GM21825 (cell line): Measurements from ENCODE around the gene LPIN3.
"Not testable (repeated sequence)": the region's sequence is repeated elsewhere in the genome, so short reads cannot be mapped to it uniquely, and the experiment has no call there.

ENCODE experiments used
- ATAC-seq: cut with Tn5 transposase; IDR thresholded peaks from one replicate; pipeline ENCODE4 v1.9.1; 2021; ENCODE audit warnings: mild to moderate bottlenecking, moderate library complexity; ENCODE audit not compliant: unreplicated experiment

The LPIN3 gene, protein sequence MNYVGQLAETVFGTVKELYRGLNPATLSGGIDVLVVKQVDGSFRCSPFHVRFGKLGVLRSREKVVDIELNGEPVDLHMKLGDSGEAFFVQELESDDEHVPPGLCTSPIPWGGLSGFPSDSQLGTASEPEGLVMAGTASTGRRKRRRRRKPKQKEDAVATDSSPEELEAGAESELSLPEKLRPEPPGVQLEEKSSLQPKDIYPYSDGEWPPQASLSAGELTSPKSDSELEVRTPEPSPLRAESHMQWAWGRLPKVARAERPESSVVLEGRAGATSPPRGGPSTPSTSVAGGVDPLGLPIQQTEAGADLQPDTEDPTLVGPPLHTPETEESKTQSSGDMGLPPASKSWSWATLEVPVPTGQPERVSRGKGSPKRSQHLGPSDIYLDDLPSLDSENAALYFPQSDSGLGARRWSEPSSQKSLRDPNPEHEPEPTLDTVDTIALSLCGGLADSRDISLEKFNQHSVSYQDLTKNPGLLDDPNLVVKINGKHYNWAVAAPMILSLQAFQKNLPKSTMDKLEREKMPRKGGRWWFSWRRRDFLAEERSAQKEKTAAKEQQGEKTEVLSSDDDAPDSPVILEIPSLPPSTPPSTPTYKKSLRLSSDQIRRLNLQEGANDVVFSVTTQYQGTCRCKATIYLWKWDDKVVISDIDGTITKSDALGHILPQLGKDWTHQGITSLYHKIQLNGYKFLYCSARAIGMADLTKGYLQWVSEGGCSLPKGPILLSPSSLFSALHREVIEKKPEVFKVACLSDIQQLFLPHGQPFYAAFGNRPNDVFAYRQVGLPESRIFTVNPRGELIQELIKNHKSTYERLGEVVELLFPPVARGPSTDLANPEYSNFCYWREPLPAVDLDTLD

GRCh38 chr20:41340327-41341055 lies at the start of gene LPIN3:
TSS of gene LPIN3 (plus strand) at chr20:41340821. CDS start at chr20:41345804, 4,983 bp downstream.
- ATAC-seq = peak; percentile 12

- ATAC-seq = no peak
Measured at GRCh38 chr20:41293269-41294037, 47.2 kb upstream of the LPIN3 start.

DNA sequence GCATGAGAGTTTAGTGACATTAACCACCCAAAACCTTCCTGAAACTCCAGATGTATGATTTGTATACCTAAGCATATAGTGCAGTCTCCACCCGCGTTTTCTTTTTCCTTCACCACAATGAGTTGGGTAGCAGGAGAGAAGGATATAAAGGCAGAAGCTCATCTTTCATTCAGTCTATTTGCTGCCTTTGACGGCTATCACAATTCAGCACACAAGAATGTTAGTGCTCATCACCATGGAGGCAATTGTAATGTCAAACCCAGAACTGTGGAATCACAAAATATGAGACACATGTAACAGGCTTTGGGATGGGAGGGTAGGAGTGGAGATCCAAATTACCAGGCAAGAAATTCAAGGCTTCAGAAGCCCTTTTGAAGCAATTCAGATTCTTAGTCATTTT lies 40.7 kb upstream of the LPIN3 start:
- no peak for ATAC-seq

DNA sequence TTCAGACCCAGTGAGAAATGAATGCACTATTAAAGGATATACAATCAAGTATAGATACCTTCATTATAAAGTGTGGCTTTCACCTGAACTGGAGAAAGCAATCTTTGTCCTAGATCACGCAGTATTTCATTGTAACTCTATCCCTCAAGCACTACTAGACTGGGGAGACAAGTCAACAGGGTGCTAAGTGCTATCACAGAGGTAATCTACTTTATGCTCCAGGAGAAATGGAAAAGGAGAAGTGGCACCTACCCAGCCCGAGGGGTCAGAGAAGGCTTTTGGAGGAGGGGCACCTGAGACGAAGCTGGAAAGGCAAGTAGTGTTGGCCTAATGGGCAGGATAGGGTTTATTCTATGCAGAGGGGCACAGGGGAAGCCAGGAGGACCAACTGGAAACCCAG lies 40.2 kb upstream of the LPIN3 start:
- ATAC-seq = no peak

GRCh38 chr20:41300886-41301285 lies 39.7 kb upstream of the LPIN3 start:
- no peak for ATAC-seq

DNA sequence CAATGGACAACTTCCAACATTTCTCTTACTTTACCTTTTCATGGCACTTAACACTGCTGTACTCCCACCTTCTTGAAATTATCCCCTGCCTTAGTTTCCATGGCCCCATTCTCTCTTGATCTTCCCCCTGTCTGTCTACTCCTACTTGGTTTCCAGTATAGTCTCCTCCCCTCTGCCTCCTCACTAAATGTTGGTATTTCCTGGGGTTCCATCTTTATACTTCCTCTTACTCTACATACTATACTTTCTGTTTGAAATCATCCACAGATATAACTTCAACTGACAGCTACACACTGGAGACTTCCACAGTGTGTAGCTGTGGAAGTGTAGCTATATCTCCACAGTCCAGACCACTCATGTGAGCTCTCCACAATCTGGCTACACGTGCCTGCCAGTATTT lies 36.6 kb upstream of the LPIN3 start:
- no peak for ATAC-seq

DNA sequence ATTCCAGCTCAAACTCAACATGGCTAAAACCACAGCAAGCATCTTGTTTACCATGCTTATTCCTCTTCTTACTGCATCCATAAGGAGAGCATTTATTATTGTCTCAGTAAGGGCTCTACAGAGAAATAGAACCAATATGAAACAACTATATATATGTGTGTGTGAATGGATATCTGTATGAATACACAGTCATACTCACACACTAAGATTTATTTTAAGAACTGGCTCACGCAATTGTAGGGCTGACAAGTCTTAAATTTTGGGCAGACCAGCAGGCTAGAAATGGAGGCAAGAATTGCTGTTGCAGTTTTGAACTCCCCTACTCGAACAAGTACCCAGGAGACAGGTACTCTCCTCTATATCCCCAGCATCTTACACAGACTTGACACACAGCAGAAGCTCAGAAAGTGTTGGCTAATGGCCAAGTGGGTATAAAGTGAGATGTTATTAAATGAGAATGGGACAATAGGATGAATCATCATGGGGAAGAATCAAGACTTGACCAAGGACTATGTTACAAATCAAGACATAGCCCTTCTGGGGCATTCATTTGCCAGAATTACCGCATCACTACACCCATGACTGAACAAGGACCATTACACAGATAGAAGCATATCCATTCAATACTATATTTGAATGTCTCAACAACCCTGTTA lies 36.1 kb upstream of the LPIN3 start:
- ATAC-seq = no peak

DNA sequence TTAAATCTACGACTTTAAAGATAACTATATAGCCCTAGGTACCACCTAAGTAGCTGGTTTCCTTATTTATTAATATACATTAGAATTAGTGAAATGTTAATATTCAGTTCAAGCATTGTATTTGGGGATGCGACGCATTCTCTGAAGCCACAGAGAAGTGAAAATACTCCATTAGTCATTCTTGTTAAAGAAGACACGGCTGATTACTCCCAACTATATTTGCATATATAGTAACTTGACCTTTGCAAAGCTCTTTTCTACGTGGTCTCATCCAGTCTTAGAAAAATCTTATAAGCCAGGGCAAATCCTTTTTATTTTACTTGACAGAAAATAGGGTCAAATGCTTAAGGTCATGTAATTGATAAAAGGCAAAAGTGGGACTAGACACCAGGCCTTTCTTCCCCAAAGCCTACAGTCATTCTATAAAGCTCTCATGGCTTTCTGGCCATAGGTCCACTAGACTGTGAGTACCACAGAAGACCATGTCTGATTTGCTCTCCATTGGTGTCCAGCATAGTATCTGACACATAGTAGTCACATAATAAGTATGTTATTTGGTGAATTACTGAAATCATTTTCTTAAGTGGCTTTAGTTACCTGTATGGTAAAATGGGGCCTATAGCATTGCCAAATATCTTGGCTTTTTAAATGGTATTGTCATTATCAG lies 34.4 kb upstream of the LPIN3 start:
- peak; percentile 83 for ATAC-seq

GRCh38 chr20:41307021-41307420 lies 33.6 kb upstream of the LPIN3 start:
- no peak for ATAC-seq

DNA sequence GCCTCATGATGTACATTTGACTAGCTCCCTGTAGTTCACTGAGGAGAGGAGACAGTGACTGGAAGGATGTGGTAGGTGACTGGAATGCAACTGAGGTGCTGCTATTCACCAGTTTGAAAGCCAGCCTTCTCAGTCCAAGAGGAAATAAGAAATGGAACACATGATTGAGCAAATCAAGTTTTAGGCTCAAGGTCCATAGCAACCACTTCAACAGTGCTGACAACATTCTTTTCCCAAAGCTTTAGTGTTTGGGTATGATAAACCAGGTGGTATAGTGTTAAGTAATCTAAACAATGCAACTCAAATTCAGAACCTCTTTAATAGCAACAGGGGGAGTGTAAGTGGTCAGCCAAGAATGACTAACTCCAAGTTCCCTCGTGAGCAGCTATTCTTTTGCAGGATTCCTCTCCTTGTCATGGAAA lies 32.3 kb upstream of the LPIN3 start:
- ATAC-seq = no peak

- ATAC-seq = no peak
Measured at GRCh38 chr20:41308726-41309413, 31.8 kb upstream of the LPIN3 start.

GRCh38 chr20:41309817-41310216 lies 30.8 kb upstream of the LPIN3 start:
- ATAC-seq = no peak

DNA sequence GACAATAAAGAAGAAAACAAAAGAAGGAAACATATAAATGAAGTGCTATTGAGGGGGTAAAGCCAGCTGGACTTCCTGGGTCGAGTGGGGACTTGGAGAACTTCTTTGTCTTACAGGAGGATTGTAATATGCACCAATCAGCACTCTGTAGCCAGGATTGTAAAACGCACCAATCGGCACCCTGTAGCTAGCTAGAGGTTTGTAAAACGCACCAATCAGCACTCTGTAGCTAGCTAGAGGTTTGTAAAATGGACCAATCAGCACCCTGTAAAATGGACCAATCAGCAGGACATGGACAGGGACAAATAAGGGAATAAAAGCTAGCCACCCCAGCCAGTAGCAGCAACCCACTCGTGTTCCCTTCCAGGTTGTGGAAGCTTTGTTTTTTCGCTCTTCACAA lies 28.6 kb upstream of the LPIN3 start:
- not testable (repeated sequence) for ATAC-seq

GRCh38 chr20:41314386-41314785 lies 26.2 kb upstream of the LPIN3 start:
- ATAC-seq = no peak

- no peak for ATAC-seq
Measured at GRCh38 chr20:41316051-41316450, 24.6 kb upstream of the LPIN3 start.

DNA sequence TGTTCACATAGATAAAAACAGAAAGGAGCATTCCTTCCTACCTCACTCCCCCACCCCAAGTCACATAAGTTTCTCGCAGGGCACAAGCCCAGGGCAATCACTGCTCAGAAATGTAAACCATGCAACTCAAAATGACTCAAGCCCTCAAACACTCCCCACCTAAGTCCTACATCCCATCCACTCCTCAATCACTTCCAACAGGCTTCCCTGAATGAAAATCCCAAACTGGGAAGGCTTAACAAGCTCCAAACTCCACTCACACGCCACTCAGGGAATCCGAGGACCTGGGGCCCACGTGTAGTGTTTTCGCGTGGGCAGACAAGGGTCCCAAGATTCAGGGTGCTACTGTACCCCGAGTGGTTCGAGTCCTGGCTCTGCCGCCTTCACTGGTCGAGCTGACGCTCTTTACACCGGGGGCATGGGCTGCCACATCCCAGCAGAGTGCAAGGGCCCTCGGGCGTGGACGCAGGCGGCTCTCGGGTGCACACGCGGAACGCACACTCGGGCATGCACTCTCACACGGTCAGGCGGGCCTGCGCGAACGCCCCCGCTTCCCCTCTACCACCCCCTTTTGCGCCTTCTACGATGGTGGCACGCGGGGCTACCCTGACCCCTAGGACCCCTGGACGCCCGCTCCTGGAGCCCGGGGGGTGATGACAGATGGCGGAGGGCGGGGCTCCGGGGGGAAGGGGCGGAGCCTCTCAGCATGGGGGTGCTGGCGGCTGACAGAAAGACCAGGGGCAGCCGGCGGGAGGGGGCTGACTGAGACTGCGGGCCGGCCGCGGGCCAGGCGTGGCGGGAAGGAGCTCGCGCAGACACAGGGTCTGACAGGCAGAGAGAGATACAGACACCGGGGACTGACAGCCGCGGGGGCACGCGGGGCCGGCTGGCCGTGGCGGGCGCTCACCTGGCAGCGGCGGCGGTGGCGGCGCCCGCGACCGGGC lies 23.7 kb upstream of the LPIN3 start:
- ATAC-seq = peak; percentile 48

DNA sequence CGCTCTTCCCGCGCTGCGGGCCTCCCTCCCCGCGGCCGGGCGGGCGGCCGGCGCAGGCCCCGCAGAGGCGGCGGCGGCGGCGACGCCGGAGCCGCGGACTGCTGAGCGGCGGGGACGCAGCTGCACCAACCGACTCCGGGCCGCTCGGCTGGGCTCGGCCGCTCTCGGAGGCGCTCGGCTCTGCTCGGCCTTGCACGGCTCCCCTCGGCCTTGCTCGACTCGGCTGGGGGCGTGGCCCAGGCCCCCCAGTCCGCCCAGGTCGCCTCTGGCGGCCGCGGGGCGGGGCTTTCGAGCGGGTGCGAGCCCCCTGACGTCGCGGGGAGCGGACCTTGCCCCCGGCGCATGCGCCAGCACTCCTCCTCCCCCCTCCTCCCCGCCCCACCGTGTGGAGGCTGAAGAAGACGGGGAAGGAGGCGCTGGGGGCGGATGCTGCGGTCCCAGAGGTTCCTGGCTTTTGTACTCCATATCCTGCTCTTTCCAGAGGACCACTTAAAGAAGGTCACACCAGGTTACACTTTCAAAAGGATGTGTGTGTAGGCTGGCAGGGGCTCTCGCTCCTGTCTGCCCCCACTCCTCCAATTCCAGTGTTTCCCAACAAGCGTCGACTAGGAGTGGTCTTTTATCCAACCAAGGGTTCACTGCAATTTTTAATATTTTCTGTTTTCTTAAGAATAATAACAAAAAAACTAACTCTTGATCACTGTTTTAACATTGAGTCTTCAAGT lies 22.9 kb upstream of the LPIN3 start, which contains the start of gene ZHX3:
Gene ZHX3 (minus strand): TSS at position 186 of the 725 bp plus-strand sequence. CDS start 112,815 bp downstream, outside the sequence.
- peak; percentile 95 for ATAC-seq
